NT2/D1 (cell line): ENCODE results near the gene CTAGE1.

Experiments
- DNase-seq: peaks from one replicate; pipeline ENCODE4 v3.0.0-alpha.2; 2011; ENCODE audit warnings: low read depth, low spot score
- H3K27me3 ChIP-seq: 2 replicates; pipeline ENCODE4 v1.6.0; 2011; ENCODE audit warnings: mild to moderate bottlenecking; ENCODE audit not compliant: insufficient read length, insufficient read depth
- H3K36me3 ChIP-seq: 2 replicates; pipeline ENCODE4 v1.6.1; 2011; ENCODE audit warnings: mild to moderate bottlenecking, low read length, mixed read lengths; ENCODE audit not compliant: insufficient read depth, insufficient read length
- H3K4me1 ChIP-seq: 2 replicates; pipeline ENCODE4 v1.5.1; 2011; ENCODE audit not compliant: insufficient read depth, insufficient read length
- H3K4me3 ChIP-seq: 2 replicates; pipeline ENCODE4 v1.5.1; 2011; ENCODE audit warnings: low read depth; ENCODE audit not compliant: insufficient read length
- H3K9ac ChIP-seq: 2 replicates; pipeline ENCODE4 v1.6.0; 2011; ENCODE audit warnings: low read depth; ENCODE audit not compliant: insufficient read length
- H3K9me3 ChIP-seq: 2 replicates; pipeline ENCODE4 v1.5.1; 2011; ENCODE audit warnings: mild to moderate bottlenecking, low read length; ENCODE audit not compliant: insufficient read depth
- SUZ12 ChIP-seq: IDR thresholded peaks from 2 replicates; pipeline ENCODE4 v1.6.1; 2011; ENCODE audit not compliant: insufficient read length, insufficient read depth; ENCODE audit errors: extremely low read depth
- YY1 ChIP-seq: IDR thresholded peaks from 2 replicates; pipeline ENCODE4 v1.6.1; 2011; ENCODE audit not compliant: insufficient read length, insufficient read depth
- ZNF274 ChIP-seq: IDR thresholded peaks from 2 replicates; pipeline ENCODE4 v1.6.1; 2011; ENCODE audit warnings: mild to moderate bottlenecking, low read depth, low read length

Gene CTAGE1

GRCh38 chr18:22387364-22387763, 30.4 kb downstream of the CTAGE1 start:
- Histone ChIP-seq H3K9ac (no peak overlapping the region), H3K4me3 (no peak overlapping the region), H3K36me3 (no peaks in the 10 kb centered on the region), H3K27me3 (no peaks in the 10 kb centered on the region), H3K4me1 (no peaks in the 10 kb centered on the region), H3K9me3 (no peaks in the 10 kb centered on the region)
- TF ChIP-seq YY1 (no peak), ZNF274 (no peak), SUZ12 (no peak)
- DNase-seq = no peak

DNA sequence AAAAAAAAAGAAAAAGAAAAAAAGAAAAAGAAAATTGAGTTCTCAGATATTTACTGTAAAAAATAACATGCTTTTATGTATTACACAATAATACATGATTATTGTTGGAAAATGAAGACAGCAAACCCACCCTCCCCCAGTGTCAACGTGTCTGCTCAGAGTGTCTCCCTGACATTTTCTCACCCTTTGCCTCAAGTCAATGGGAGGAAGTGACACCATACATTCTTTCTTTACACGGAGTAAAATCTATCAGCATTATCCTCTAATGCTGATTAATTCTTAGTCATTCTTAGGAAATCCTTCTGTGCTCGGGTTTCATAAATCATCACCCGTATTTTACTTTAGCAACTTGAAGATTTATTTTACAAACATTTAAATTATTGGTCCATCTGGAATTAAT, 32.0 kb downstream of the CTAGE1 start:
- H3K9me3 ChIP-seq = no peaks in the 10 kb centered on the region
- no peak for DNase-seq
- no peaks in the 10 kb centered on the region for H3K4me1 ChIP-seq
- no peaks in the 10 kb centered on the region for H3K36me3 ChIP-seq
- H3K9ac ChIP-seq = no peak overlapping the region
- no peaks in the 10 kb centered on the region for H3K27me3 ChIP-seq
- TF ChIP-seq YY1 (no peak), ZNF274 (no peak), SUZ12 (no peak)
- H3K4me3 ChIP-seq = no peak overlapping the region

- no peak overlapping the region for H3K4me3 ChIP-seq
- DNase-seq = peak; percentile 9
- H3K9ac ChIP-seq = no peak overlapping the region
- no peaks in the 10 kb centered on the region for H3K36me3 ChIP-seq
- H3K9me3 ChIP-seq = no peaks in the 10 kb centered on the region
- no peaks in the 10 kb centered on the region for H3K4me1 ChIP-seq
- H3K27me3 ChIP-seq = no peaks in the 10 kb centered on the region
- TF ChIP-seq ZNF274 (no peak), YY1 (no peak), SUZ12 (no peak)
Measured at GRCh38 chr18:22378672-22379282, 38.9 kb downstream of the CTAGE1 start.

- no peaks in the 10 kb centered on the region for H3K36me3 ChIP-seq
- no peaks in the 10 kb centered on the region for H3K4me1 ChIP-seq
- H3K9ac ChIP-seq = no peak overlapping the region
- no peak for TF ChIP-seq SUZ12
- no peak for TF ChIP-seq ZNF274
- no peak for TF ChIP-seq YY1
- H3K9me3 ChIP-seq = no peaks in the 10 kb centered on the region
- DNase-seq = no peak
- H3K27me3 ChIP-seq = no peaks in the 10 kb centered on the region
- no peak overlapping the region for H3K4me3 ChIP-seq
Measured at GRCh38 chr18:22377769-22378168, 39.9 kb downstream of the CTAGE1 start.

GRCh38 chr18:22370414-22370813, 47.3 kb downstream of the CTAGE1 start:
- Histone ChIP-seq H3K36me3 (no peaks in the 10 kb centered on the region), H3K4me1 (no peaks in the 10 kb centered on the region), H3K9me3 (no peaks in the 10 kb centered on the region), H3K9ac (no peak overlapping the region), H3K27me3 (no peaks in the 10 kb centered on the region), H3K4me3 (no peak overlapping the region)
- DNase-seq = no peak
- TF ChIP-seq SUZ12 = no peak
- TF ChIP-seq ZNF274 = no peak
- TF ChIP-seq YY1 = no peak

- H3K36me3 ChIP-seq = no peaks in the 10 kb centered on the region
- no peak overlapping the region for H3K9ac ChIP-seq
- peaks cover 4% of the 10 kb centered on the region for H3K27me3 ChIP-seq
- H3K9me3 ChIP-seq = no peaks in the 10 kb centered on the region
- no peak for DNase-seq
- TF ChIP-seq SUZ12 (no peak), YY1 (no peak), ZNF274 (no peak)
- no peaks in the 10 kb centered on the region for H3K4me1 ChIP-seq
- no peak overlapping the region for H3K4me3 ChIP-seq
Measured at GRCh38 chr18:22368021-22368420, 49.7 kb downstream of the CTAGE1 start.

- DNase-seq = no peak
- H3K4me1 ChIP-seq = no peaks in the 10 kb centered on the region
- no peaks in the 10 kb centered on the region for H3K36me3 ChIP-seq
- TF ChIP-seq SUZ12 (no peak), ZNF274 (no peak), YY1 (no peak)
- H3K27me3 ChIP-seq = peaks cover 8% of the 10 kb centered on the region
- no peak overlapping the region for H3K9ac ChIP-seq
- H3K9me3 ChIP-seq = no peaks in the 10 kb centered on the region
- H3K4me3 ChIP-seq = no peak overlapping the region
Measured at GRCh38 chr18:22367303-22367702, 50.4 kb downstream of the CTAGE1 start.
